NCI-H526 treated with DMSO at 0.1 percent for 48 hours (cell line): ENCODE results near the gene CCDC158.
"Not testable (repeated sequence)": the region's sequence is repeated elsewhere in the genome, so short reads cannot be mapped to it uniquely, and the experiment has no call there.

Source experiments
- DNase-seq: peaks from one replicate; lab custom pipeline; 2025; lab: John Stamatoyannopoulos, UW

CCDC158 gene

DNA sequence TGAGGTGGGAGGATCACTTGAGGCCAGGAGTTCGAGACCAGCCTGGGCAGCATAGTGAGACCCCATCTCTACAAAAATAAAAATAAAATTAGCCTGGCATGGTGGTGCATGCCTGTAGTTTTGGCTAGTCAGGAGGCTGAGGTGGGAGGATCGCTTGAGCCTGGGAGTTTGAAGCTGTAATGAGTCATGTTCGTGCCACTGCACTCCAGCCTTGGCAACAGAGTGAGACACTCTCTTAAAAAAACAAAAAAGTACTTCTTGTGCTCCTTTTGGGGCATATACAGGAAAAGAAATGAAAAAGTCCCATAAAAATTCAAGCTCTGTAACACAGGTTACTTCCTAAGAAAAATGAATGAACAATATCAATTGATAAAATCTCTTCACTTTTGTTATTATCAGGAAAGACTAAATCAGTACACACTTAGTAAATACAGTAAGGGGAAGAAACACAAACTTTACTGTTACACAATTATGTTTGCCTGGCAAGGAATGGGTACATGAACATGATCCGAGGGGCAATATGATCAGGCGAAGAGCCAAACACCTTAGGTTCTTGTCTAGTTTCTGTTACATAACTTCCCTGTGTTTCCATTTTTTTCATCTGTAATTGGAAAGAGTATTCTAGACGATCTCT lies 46.9 kb downstream of the CCDC158 start:
- DNase-seq = no peak

DNA sequence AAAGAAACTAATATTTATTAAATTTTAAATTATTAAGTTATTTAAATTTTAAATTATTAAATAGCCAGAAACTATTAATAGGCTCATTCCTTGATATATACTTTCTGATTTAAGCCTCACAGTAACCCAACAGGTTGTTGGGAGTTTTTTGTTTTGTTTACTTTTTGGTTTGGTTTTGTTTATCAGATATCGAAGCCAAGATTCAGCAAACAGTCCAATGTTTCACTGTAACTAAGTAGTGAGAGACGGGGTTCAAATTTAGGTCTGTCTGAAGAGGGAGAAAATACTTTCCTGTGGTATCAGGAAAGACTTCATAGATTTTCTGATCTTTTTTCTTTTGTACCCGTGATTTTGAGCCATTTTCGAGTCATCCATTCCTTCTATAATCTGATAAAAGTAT lies 54.2 kb downstream of the CCDC158 start:
- no peak for DNase-seq

DNA sequence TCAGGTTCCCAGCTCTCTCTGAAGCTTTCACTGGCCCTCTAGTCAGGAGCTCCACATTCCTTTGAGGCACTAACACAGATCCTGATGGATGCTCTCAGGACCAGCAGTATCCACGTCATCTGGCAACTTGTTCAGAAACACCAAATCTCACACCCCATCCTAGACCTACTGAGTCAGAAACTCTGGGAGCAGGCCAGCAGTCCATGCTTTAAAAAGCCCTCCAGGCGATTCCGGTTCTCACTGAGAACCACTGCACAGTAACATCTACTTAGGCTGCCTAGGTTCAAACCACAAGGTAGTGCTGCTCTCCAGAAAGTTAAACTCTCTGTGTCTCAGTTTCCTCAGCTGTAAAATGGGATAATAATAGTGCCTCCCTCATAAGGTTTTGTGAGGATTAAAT lies 55.3 kb downstream of the CCDC158 start:
- no peak for DNase-seq

DNA sequence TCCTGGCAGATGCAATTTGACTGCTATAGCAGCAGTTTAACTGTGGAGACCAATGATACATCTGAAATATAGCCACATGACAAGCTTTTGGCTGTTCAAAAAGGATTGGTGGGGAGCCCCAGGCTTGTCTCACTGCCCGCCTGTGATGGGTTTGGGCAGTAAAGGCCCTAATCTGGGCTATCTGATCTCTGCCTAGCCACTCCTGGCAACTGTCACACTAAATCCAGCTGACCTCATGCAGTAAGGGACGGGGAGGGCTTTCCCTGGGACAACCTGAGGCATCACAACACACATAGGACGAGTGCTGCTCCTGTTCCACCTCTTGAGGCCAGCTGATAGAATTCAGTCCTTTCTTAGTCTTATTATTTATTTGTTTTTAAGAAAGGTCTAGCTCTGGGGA lies 56.2 kb downstream of the CCDC158 start:
- no peak for DNase-seq

DNA sequence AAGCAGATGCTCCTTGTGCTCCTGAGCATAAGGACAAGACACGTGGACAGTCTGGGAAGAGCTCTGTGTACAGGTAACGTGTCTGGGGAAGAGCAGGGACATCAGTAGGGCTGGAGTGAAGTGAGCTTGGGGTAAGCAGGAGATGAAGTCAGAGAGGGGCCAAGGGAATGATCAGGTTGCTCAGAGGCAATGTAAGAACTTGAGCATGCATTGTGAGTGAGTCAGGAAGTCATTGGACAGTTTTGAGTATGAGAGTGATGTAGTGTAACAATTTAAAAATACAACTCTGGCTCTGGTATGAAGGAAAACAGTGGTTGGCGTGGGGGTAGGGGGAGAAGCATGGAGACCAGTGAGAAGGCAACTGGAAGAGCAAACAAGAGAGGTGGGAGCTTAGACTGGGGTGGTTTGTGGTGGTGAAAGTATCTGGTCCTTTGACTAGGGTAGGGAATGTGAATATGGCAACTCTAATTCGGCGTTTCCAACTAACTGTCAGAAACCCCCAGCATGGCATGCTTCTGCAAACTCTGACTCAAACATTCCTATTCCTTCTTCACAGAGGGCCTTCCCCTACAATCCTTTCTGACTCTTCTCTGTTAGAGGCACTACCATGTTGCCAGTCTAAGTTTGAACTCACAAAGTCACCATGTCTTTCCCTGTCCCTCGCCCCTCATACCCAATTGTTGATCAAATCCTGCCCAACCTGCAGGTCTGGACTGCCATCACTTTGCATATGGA lies 57.2 kb downstream of the CCDC158 start:
- DNase-seq = no peak

DNA sequence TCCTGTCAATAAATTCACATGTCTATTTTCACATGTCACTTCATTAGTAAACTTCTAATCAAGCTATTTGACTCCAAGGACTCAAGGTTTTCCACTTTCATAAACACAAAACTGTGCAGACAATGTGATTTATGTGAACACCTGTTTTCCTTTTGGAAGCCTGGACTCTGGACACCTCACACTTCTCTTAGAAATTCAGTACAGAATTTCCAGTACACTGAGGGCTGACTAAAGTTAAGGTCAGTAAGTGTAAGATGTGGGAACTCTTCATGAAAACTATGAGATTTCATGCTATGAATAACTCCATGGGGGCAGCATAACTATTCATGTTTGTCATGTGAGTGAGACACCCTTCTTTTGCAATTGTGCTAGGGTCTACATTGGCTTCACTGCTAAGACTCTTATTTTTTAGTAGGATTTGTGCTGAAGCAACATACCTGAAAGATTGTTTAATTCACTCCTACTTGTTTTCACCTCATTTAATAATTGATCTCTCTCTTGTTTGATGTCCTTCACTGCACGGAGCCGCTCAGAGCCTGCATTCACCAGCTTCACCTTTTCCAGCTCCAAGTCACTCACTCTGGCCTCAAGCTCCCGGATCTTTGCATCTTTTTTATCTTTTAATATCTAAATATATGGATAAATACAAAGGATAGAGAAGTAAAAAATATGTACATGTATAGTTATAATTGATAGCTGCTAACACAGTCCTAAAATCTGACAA lies 59.1 kb downstream of the CCDC158 start:
- no peak for DNase-seq

DNA sequence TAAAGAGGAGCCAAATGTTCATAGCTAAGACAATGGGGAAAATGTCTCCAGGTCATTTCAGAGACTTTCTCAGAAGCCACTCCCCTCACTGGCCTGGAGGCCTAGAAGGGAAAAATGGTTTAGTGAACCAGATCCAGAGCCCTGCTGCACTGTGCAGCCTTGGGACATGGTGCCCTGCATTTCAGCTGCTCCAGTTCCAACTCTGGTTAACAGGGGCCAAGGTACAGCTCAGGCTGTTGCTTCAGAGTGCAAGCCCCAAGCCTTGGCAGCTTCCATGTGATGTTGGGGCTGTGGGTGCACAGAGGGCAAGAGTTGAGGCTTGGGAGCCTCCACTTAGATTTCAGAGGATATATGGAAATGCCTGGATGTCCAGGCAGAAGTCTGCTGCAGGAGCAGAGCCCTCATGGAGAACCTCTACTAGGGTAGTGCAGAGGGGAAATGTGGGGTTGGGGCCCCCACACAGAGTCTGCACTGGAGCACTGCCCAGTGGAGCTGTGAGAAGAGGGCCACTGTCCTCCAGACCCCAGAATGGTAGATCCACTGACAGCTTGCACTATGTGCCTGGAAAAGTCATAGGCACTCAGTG lies 61.0 kb downstream of the CCDC158 start:
- DNase-seq = not testable (repeated sequence)

DNA sequence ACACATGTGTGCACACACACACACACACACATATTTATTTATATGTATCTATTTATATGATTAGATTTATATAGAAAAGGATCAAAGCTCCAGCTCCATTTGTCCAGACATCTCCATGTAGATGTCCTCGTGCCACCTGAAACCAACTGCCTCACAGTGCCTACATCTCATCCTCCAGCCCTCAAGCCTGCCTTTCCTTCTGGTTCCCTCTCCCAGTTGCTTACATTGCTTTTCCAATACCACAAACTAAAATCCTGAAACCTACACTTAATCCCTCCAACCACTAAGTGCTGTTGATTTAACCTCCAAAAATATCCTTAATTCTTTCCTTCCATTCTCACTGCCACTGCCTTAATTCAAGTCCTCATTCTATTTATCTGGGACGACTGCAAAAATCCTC lies 63.0 kb downstream of the CCDC158 start:
- DNase-seq = no peak

DNA sequence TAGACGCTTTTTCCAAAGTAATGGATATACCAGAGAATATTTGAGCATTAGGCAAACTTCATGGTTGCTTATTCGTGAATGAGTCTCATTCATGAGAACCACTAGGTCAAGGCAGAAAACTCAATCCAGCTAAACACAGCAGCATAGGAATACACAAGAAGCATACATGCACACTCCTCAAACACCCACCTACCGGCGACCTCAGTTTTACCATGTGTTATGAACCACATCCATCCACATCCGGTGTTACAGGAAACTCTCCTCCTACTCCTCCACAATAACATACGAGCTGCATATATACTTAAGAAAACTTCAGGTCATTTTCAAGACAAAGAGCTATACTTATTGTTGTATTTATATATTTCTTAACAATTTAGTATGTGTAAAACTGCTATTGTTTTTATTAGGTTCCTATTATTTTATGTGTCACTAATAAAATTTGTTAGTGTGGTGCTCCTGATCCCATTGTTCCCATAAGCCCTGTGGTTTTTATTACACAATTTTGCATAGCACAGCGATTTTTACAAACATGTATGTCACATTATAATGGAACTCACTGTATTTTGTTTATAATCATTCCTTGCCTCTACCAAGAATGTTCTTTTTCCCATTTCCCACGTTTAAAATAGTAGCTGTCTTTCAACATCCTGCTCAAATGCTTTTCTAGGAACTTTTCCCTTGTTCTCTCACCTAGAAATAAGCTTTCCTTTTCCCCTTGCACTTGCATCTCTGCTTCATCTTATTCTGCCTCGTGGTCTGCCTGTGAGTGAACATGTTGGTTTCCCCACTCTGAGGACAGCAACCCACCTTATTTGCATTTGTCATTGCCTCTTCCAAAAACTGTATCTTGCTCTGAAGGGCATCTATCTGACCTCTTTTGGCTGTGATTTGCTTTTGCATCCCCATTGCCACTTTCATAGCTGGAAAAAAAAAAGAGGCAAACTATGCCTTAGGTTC lies 66.1 kb downstream of the CCDC158 start:
- no peak for DNase-seq

DNA sequence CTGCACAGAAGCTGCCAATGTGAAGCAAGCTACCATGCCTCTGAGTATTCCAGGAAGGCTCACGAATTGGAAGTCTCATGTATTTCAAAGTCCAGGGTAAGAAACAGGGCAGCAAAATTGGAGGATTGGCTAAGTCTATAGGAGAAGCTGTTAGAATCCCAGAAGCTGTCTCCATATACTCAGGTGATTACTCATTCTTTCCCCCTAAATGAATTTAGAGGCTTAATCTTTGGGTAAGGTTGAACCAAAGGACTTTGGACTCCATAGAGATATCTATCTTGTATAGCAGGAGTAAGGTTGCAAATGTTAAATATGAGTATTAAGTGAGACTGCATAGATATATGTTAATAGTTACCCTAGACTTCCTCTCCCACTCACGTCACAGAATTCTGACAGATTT lies 78.1 kb downstream of the CCDC158 start:
- DNase-seq = no peak

DNA sequence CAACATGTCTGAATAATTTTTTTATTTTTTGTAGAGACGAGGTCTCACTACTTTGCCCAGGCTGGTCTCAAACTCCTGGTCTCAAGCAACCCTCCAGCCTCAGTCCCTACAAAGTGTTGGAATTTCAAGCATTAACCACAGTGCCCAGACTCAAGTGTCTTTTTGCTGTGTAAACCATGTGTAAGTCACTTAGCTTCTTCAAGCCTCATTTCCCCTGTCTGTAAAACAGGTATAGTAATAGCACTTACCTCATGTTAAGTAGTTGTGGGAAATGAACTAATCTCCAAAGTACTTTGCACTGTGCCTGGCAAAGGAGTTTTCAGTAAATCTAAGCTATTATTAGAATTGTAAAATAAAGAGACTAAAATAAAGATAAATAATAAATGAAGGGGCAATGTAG lies 78.8 kb downstream of the CCDC158 start:
- no peak for DNase-seq

DNA sequence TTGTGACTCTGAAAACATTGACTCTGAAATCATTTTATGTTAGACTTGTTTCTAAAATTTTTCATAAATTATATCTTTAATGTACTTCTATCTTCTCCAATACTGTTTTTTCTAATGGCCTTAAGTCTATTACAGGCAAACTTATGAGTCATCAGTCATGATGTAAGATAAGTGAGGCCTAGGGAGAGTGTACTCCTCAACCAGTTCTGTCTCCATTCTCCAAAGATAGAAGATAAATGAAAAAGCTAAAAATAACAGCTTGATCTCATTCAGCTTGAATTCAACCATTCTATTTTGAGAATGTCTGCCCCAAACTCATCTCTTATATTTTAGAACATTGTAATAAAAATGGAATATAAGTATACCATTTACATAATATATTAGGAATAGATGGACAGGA lies 79.9 kb downstream of the CCDC158 start:
- no peak for DNase-seq

DNA sequence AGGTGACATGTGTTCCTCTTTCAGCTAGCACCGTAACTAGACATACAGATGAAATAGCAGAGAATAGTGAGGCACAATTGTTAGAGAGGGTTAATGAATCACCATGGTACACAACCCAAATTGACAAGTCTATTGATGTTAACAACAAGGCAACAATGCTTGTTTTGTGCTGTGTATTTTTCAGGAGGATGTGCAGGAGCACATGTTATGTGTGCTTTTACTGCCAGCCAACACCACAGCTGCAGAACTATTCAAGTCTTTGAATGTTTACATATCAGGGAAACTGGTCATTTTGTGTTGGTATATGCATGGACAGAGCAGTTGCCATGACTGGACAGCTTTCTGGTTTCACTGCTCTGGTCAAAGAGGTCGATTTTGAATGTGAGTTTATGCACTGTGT lies 81.6 kb downstream of the CCDC158 start:
- no peak for DNase-seq

DNA sequence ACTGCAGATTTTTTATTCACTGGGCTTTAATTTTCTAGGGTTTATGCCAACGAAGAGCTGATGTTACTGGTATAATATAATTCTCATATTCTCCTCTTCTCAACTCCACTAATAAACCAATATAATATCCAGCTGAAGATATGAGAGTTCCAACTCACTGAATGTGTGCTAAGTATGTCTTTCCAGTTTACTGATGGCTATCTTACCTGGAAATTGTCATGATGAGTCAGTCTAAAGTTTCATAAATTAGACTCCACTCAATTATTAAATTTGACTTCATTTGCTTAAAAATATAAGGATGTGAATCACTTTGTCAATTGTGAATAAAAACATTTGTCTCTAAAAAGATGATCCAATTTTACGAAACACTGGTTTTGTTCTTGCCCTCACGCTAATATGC lies 86.1 kb downstream of the CCDC158 start:
- no peak for DNase-seq

DNA sequence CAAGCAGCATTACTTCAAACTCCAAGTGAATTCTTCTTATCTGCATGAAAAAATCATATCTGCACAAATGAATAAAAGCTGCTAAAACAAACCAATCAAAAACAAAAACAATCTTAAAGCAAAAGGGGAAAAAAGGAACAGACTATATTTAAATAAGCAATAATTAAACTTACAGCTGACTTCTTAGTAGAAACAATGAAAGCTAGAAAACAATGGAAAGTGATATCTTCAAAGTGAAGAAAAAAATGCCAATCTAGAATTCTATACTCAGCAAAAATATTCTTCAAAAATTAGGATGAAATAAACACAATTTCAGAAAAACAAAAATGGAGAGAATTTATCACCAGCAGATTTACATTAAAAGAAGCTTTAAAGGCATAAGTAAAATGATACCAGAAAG lies 94.4 kb downstream of the CCDC158 start:
- DNase-seq = no peak

DNA sequence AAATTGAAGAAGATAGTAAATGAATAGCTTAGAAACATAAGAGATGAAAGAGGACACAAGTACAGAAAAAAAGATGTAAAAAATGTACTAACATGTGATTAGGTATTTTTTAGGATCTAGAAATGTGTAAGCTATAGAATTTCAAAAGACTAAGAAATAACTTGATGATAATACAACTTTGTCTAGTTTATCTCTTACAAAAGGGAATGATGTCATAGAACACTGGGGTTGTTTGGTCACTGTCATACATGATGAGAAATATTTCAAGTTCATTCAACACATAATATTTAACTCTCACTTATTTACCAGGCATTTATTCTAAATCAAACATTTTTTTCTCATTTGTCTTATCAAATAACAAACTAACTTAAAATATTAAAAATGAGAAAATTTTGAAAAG lies 95.9 kb downstream of the CCDC158 start:
- no peak for DNase-seq

DNA sequence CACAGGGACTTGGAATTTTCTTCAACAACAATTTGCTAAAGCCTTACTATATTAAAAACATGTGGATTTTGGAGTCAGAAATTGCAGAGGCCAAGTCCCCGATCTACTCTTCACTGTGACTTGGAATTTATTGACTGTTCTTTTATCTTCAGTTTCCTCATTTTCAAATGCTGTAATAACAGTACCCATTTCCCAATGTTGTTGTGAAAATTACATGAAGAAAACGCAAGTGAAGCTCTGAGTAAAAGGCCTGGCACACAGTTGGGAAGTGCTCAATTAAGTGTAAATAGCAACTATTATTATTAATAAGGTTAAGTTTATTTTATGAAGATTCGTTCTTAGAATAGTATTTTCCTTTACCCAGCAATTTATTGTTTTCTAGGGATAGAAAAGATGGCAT lies 98.7 kb downstream of the CCDC158 start:
- DNase-seq = no peak

DNA sequence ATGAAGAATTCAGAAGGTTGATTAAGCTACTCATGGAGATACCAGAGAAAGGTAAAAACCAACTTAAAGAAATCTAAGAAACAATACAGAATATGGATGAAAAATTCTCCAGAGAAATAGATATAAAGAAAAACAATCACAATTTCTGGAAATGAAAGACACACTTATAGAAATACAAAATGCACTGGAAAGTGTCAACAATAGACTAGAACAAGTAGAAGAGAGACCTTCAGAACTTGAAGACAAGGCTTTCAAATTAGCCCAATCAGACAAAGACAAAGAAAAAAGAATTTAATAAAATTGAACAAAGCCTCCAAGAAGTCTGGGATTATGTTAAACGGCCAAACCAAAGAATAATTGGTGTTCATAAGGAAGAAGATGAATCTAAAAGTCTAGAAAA lies 104.8 kb downstream of the CCDC158 start:
- no peak for DNase-seq

DNA sequence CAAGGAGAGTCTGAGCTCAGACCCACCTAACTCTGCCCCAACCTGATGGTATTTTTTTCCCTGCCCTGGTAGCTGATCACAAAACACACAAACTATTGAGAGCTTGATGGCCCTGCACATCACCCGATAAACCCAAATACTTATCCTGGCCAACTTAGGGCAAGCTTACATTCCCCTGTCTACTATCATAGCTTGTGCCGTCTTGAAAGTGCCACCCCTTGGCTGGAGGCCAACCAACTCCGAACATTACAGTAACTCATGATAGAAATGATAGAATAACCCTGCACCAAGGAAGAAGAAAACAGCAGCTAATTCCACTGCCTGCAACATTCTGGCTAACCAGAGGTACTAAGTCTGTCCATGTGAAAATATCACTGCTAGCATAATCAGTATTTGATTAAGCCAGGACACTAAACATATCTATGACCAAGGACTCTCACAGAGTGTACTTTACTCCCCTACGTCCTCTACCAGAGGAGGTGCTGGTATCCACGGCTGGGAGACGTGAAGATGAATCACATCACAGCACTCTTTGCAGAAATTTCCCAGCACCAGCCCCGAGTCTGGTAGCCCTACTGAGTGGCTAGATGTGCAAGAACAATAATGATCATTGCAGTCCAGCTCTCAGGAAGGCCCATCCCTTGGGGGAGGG lies 105.5 kb downstream of the CCDC158 start:
- DNase-seq = no peak

DNA sequence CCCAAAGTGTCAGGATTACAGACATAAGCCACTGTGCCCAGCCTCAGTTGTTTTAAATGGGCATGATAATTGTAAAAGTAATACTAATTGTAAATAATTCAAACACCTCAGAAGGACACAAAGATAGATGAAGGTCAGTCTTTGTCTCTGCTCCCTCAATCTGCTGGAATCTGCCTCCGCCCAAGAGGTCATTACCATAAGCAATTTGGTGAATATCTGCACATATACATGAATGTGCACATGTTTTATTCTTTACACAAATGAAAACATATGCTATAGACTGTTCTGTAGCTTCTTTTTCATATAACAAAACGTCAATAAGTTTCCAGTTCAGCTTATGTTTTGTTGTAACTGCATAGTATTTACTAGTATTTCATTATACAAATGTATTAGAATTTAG lies 107.4 kb downstream of the CCDC158 start:
- no peak for DNase-seq

DNA sequence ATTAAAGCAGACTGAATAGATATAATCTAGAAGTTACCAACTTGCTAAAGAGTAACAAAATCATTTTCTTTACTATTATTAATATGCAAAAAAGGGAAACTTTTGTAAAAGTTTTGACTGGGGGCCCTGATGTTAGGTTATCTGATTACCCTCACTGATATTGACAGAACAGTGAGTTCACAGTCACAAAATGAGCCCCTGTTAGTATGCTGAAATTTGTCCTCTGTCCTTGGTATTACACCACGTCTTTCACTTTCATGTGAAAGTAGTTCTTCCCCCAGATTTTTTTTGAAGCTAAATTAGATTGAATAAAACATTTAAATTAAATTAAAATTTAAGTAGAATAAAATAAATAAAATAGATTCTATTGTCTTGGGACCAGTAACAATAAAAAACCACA lies 108.5 kb downstream of the CCDC158 start:
- DNase-seq = no peak
